Gastroesophageal sphincter (tissue), 4 donors: ENCODE data around the gene LDLRAD4. TPM values are rescaled to one million over a fixed set of nuclear protein-coding genes. Genes with fewer than 3 reads are reported as not detected.
A peak's percentile ranks its signal among the peaks of the same experiment; 100 is the strongest.

Experiments
- ATAC-seq: fragments of 150-250 bp; one replicate; pipeline ENCODE4 v1.9.1; 2016; ENCODE audit warnings: mild to moderate bottlenecking, moderate library complexity
- H3K27ac ChIP-seq, 4 donors: fragments of 200-600 bp; sonication (generic) in 3 of 4; 1 replicate in 3 of 4; 2 replicates in 1 of 4; pipeline ENCODE4 v1.5.1; 2016 to 2019
- H3K27me3 ChIP-seq: fragments of 200-600 bp; sonication (generic); one replicate; pipeline ENCODE4 v1.5.1; 2019
- H3K36me3 ChIP-seq, 2 donors: fragments of 200-600 bp; sonication (generic); one replicate each; pipeline ENCODE4 v1.5.1; 2019; ENCODE audit warnings: control low read depth in 1 of 2
- H3K4me1 ChIP-seq, 3 donors: fragments of 200-600 bp; sonication (generic); 1 replicate in 2 of 3; 2 replicates in 1 of 3; pipeline ENCODE4 v1.5.1; 2016 to 2019; ENCODE audit warnings: control low read depth in 2 of 3
- H3K4me3 ChIP-seq, 2 donors: fragments of 200-600 bp; sonication (generic); one replicate each; pipeline ENCODE4 v1.5.1; 2019; ENCODE audit warnings: mild to moderate bottlenecking in 1 of 2, moderate library complexity in 1 of 2
- H3K9me3 ChIP-seq, 3 donors: fragments of 200-600 bp; sonication (generic); one replicate each; pipeline ENCODE4 v1.5.1; 2017 to 2019; ENCODE audit warnings: control low read depth in 2 of 3
- CTCF ChIP-seq, 4 experiments: fragments of 200-600 bp in 2 of 4; fragments of 450-650 bp in 2 of 4; sonication (generic) in 1 of 4; IDR thresholded peaks; one replicate each; pipeline ENCODE4 v1.5.1; 2017 to 2019; ENCODE audit warnings: antibody characterized with exemption in 4 of 4, mild to moderate bottlenecking in 2 of 4, moderate library complexity in 2 of 4
- EP300 ChIP-seq: sonication (generic); formaldehyde crosslinking; IDR thresholded peaks from one replicate; pipeline ENCODE4 v1.6.1; 2017; ENCODE audit warnings: antibody characterized with exemption, mild to moderate bottlenecking
- POLR2A ChIP-seq, 2 donors: fragments of 450-650 bp; IDR thresholded peaks; one replicate each; pipeline ENCODE4 v1.6.1; 2017; ENCODE audit warnings: antibody characterized with exemption in 2 of 2, mild to moderate bottlenecking in 2 of 2, moderate library complexity in 1 of 2
- POLR2AphosphoS5 ChIP-seq: sonication (generic); formaldehyde crosslinking; IDR thresholded peaks from one replicate; pipeline ENCODE4 v1.6.1; 2017; ENCODE audit warnings: antibody characterized with exemption
- WGBS, 2 donors: methylation state at CpG; one replicate each; pipeline ENCODE4 v1.1.5; 2018; ENCODE audit warnings: low coverage in 1 of 2; 5-methylcytosine and 5-hydroxymethylcytosine counted together
- total RNA-seq, 4 donors: library from RNA; depleted of rRNA; stranded (reverse); fragments of >200 nt; gene quantifications; one replicate each; pipeline ENCODE4 v1.1.0, GENCODE V29; 2016

LDLRAD4 gene
- total RNA-seq, 4 donors from 2014 or later: 28.1 to 85.9 (median 55.2) TPM

DNA sequence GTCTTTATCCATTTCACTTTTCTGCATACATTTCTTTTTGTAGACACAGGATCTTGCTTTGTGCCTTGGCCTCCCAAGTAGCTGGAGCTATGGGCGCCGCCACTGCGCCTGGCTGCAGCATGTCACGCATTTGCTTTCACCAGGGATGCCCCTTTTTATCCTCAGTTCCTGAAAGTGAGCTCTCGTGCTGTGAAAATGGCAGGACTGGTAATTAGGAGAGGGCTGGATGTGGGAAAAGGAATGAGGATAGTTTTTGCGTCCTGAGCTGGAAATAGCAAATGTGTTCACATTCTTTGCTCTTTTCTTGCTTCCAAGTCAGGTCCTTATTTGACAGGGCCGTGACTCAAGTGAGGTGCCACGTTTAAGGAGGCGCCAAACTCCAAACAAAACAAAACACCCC is 104.6 kb downstream of the LDLRAD4 start:
- Histone ChIP-seq H3K36me3 (no peaks in the 10 kb centered on the region), H3K4me1 (peaks cover 0 to 70% (median 13%) of the 10 kb centered on the region in 3 donors), H3K4me3 (no peak overlapping the region), H3K27ac (peak overlapping the region; percentile 4 to 75 (median 28)), H3K27me3 (no peaks in the 10 kb centered on the region), H3K9me3 (no peaks in the 10 kb centered on the region)
- peak; percentile 64 for ATAC-seq
- WGBS, 2 donors: 25 to 58% methylated on average over 6 to 9 of the region's 9 CpGs
- TF ChIP-seq POLR2AphosphoS5 (peak; percentile 84), EP300 (no peak)

- Histone ChIP-seq H3K27me3 (no peaks in the 10 kb centered on the region), H3K36me3 (no peaks in the 10 kb centered on the region), H3K4me3 (no peak overlapping the region), H3K9me3 (no peaks in the 10 kb centered on the region), H3K4me1 (peaks cover 0 to 53% (median 11%) of the 10 kb centered on the region in 3 donors), H3K27ac (peak overlapping the region in 2 of 4 donors; percentile 48 to 75)
- ATAC-seq: no peak
- TF ChIP-seq POLR2A (IDR thresholded peaks at IDR 0.05) (no peak), POLR2AphosphoS5 (no peak), CTCF (IDR thresholded peaks at IDR 0.05) (no peak), EP300 (no peak)
- WGBS, 2 donors: 63 to 89% methylated on average over 7 to 8 of the region's 8 CpGs
Measured at GRCh38 chr18:13324880-13325279, 106.3 kb downstream of the LDLRAD4 start.

DNA sequence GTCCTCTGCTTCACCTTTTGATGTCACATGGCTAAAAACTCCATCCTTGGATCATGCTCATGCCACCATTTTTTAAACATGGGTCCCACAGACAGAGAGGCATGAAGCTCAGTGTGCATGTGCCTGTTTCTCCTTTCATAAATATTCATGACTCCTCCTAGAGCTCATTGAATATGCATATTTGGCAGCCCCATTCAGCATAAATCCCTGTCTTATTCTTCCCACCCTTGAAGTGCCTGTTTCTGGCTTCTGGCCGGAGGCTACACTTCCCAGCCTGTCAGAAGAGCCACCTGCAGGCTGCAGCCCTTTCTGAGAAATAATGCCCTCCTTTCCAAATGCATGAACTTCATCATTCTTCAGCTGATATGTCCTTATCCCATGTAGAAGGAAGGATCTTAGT is 109.7 kb downstream of the LDLRAD4 start:
- 83 to 90% methylated on average over 1 of the region's 1 CpG for WGBS, 2 donors

DNA sequence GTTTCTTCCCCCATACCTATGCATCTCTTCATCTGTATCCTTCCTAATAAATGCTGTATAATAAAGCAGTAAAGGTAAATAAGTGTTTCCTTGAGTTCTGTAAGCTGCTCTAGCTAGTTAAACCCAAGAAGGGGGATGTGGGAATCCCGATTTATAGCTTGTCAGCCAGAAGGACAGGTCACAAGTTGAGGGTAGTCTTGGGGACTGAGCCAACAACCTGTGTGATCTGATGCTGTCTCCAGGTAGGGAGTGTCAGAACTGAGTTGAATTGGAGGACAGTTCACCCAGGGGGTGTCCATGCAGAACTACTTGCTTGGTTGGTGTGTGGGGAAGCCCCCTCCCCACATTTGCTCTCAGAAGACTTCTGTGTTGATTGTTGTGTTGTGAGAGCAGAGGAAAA is 112.4 kb downstream of the LDLRAD4 start:
- Histone ChIP-seq H3K27me3 (no peaks in the 10 kb centered on the region), H3K4me3 (no peak overlapping the region), H3K27ac (no peak overlapping the region), H3K36me3 (no peaks in the 10 kb centered on the region), H3K4me1 (peaks cover 0 to 10% (median 2%) of the 10 kb centered on the region in 3 donors), H3K9me3 (no peaks in the 10 kb centered on the region)
- no peak for ATAC-seq
- no CpG with 5 or more reads among the region's 1 CpG for WGBS, 2 donors
- TF ChIP-seq POLR2AphosphoS5: no peak
- TF ChIP-seq EP300: no peak
- TF ChIP-seq POLR2A (IDR thresholded peaks at IDR 0.05): no peak
- TF ChIP-seq CTCF (IDR thresholded peaks at IDR 0.05): no peak

More for the DNA sequence above, 109.7 kb downstream of the LDLRAD4 start:
- no peak overlapping the region for H3K4me3 ChIP-seq
- no peaks in the 10 kb centered on the region for H3K27me3 ChIP-seq
- H3K4me1 ChIP-seq: peaks cover 0 to 31% (median 2%) of the 10 kb centered on the region in 3 donors
- TF ChIP-seq EP300 (no peak), POLR2AphosphoS5 (no peak), POLR2A (IDR thresholded peaks at IDR 0.05) (no peak), CTCF (IDR thresholded peaks at IDR 0.05) (no peak)
- no peak for ATAC-seq
- no peaks in the 10 kb centered on the region for H3K36me3 ChIP-seq
- H3K9me3 ChIP-seq: no peaks in the 10 kb centered on the region
- H3K27ac ChIP-seq: no peak overlapping the region

DNA sequence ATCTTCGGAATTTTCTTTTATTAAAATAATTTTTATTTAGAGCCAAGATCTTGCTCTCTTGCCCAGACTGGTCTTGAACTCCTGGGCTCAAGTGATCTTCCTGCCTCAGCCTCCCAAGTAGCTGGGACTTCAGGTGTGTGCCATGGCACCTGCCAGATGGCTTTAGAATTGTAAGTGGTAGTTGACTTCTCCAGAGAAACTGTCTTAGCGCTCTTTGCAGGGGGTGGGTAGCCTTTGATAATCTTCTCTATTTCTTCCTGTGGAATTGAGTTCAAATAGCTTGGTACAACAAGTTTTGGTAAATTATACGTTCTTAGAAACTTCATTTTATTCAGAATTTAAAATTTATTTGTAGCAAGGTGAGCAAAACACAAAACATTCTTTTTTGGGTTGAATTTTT is 113.3 kb downstream of the LDLRAD4 start:
- no peak overlapping the region for H3K4me3 ChIP-seq
- H3K27ac ChIP-seq: no peak overlapping the region
- H3K4me1 ChIP-seq: peaks cover 0 to 3% (median 1%) of the 10 kb centered on the region in 3 donors
- TF ChIP-seq EP300 (no peak), POLR2AphosphoS5 (no peak), CTCF (IDR thresholded peaks at IDR 0.05) (no peak), POLR2A (IDR thresholded peaks at IDR 0.05) (no peak)
- H3K27me3 ChIP-seq: no peaks in the 10 kb centered on the region
- WGBS, 2 donors: 60 to 100% methylated on average over 1 to 3 of the region's 3 CpGs
- ATAC-seq: no peak
- H3K36me3 ChIP-seq: no peaks in the 10 kb centered on the region
- no peaks in the 10 kb centered on the region for H3K9me3 ChIP-seq
